Measurements from ENCODE around the gene ATG9A.
"Not testable (repeated sequence)": the region's sequence is repeated elsewhere in the genome, so short reads cannot be mapped to it uniquely, and the experiment has no call there.

DNA sequence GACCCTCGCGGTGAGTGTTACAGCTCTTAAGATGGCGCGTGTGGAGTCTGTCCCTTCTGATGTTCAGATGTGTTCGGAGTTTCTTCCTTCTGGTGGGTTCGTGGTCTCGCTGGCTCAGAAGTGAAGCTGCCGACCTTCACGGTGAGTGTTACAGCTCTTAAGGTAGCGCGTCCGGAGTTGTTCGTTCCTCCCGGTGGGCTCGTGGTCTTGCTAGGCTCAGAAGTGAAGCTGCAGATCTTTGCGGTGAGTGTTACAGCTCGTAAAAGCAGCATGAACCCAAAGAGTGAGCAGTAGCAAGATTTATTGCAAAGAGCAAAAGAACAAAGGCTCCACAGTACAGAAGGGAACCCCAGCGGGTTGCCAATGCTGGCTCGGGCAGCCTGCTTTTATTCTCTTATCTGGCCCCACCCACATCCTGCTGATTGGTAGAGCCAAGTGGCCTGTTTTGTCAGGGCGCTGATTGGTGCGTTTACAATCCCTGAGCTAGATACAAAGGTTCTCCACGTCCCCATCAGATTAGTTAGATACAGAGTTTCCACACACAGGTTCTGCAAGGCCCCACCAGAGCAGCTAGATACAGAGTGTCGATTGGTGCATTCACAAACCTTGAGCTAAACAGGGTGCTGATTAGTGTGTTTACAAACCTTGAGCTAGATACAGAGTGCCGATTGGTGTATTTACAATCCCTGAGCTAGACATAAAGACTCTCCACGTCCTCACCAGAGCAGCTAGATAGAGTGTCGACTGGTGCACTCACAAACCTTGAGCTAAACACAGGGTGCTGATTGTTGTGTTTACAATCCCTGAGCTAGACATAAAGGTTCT is 28.7 kb downstream of the ATG9A start:
- TF ChIP-seq GTF2F1 (IDR thresholded peaks at IDR 0.05; ENCODE audit: borderline replicate concordance, low read depth, low read length); EGR1 (IDR thresholded peaks at IDR 0.05; ENCODE audit: borderline replicate concordance, low read depth, low read length); KDM1A (IDR thresholded peaks at IDR 0.05; ENCODE audit: borderline replicate concordance, low read length): not testable (repeated sequence)
